Pancreas (tissue), 10 donors: ENCODE data around the gene DIP2C. TPM values are rescaled to one million over a fixed set of nuclear protein-coding genes. Genes with fewer than 3 reads are reported as not detected.

ENCODE experiments used
- ATAC-seq, 4 donors: fragments of 200-7000 bp; cut with Tn5 transposase; one replicate each; pipeline versions ENCODE4 v1.8.0 to v1.9.1; 2020; ENCODE audit warnings: mild to moderate bottlenecking in 4 of 4, moderate library complexity in 4 of 4
- DNase-seq, 6 donors: peaks; one replicate each; pipeline ENCODE4 v3.0.0-alpha.2; 2020
- FAIRE-seq: peaks from 2 replicates; lab custom pipeline; 2012; peaks lifted over from hg19 to GRCh38; lab: Jason Lieb, UNC
- H3K27ac ChIP-seq, 4 donors: fragments of 200-600 bp; sonication (generic); 1 replicate in 3 of 4; 2 replicates in 1 of 4; pipeline versions ENCODE4 v1.5.0 to v1.8.0; 2020
- H3K27me3 ChIP-seq, 4 donors: fragments of 200-600 bp; one replicate each; pipeline ENCODE4 v1.8.0; 2021
- H3K36me3 ChIP-seq, 3 donors: fragments of 200-600 bp; sonication (generic) in 1 of 3; one replicate each; pipeline versions ENCODE4 v1.5.0 to v1.8.0; 2020 to 2021
- H3K4me1 ChIP-seq, 3 donors: fragments of 200-600 bp; one replicate each; pipeline ENCODE4 v1.8.0; 2021
- H3K4me3 ChIP-seq, 4 donors: fragments of 200-600 bp; sonication (generic) in 2 of 4; one replicate each; pipeline versions ENCODE4 v1.5.0 to v1.8.0; 2020 to 2021
- H3K9me3 ChIP-seq, 4 donors: fragments of 200-600 bp; one replicate each; pipeline ENCODE4 v1.8.0; 2021
- WGBS, 2 donors: extraction: QIAGEN DNeasy Blood & Tissue Kit; methylation state at CpG; one replicate each; pipeline ENCODE4 v1.1.7; 2013; 5-methylcytosine and 5-hydroxymethylcytosine counted together
- intact Hi-C, 3 donors: fragments of 100-400 bp; cut with DNase I; formaldehyde crosslinking; loops; one replicate each; pipeline versions ENCODE4 v1.11.1 to v1.14.2; 2022
- polyA plus RNA-seq, 2 donors: library from polyadenylated mRNA; stranded (reverse); fragments of 200-250 nt; gene quantifications; one replicate each; pipeline ENCODE4 v1.2.3, GENCODE V29; 2013
- total RNA-seq, 6 donors: library from RNA; stranded (reverse); fragmentation: NEBNext Ultra II Directional in 4 of 6; extraction: Animal tissue kit (Norgen Biotek cat#: 25700) in 4 of 6; gene quantifications; one replicate each; pipeline versions ENCODE4 v1.2.1 to v1.2.4, GENCODE V29; 2021 to 2023
- TF ChIP-seq, protein P1 (sequence below), 4 donors: fragments of 200-600 bp; sonication (generic) in 3 of 4; IDR thresholded peaks; one replicate each; pipeline versions ENCODE4 v1.5.0 to v1.8.0; 2021; ENCODE audit warnings: antibody characterized with exemption in 4 of 4
- donor health status: healthy with polysubstance abuse.
- donor health status: DM: no; HTN: no; CAD: no; lungs with moderate emphysema.
- donor health status: DM: no; HTN: no; CAD: no.
- donor health status: control.
- donor health status: control.
- donor health status: Bipolar disorder and iron deficiency.
- donor health status: DM: yes; HTN: yes; CAD: no.
- donor health status: DM: no; HTN: no; CAD: no.
- donor health status: DM: no; HTN: no; CAD: no.
- donor health status: DM: yes; HTN: yes; CAD: no.

Gene DIP2C
- total and polyA plus RNA-seq, 8 donors: 4.3 to 11.8 (median 7.3) TPM

DNA sequence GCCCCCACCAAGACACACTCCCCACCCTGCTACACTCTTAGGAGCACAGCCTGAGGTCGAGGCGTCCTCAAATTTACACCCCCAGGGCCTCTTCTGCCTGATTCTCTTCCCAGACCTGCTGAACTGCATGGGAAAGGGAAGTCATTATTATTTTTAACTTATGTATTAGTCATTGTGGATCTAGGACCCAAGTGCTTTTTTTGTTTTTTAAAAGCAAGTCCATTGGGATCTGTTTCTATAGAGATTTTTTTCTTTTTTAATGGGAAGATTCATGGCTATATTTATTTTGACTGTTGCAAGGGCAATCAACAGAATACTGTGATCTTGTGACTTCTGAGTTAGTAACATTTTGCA lies 350.5 kb downstream of the DIP2C start:
- TF ChIP-seq, protein P1, sequence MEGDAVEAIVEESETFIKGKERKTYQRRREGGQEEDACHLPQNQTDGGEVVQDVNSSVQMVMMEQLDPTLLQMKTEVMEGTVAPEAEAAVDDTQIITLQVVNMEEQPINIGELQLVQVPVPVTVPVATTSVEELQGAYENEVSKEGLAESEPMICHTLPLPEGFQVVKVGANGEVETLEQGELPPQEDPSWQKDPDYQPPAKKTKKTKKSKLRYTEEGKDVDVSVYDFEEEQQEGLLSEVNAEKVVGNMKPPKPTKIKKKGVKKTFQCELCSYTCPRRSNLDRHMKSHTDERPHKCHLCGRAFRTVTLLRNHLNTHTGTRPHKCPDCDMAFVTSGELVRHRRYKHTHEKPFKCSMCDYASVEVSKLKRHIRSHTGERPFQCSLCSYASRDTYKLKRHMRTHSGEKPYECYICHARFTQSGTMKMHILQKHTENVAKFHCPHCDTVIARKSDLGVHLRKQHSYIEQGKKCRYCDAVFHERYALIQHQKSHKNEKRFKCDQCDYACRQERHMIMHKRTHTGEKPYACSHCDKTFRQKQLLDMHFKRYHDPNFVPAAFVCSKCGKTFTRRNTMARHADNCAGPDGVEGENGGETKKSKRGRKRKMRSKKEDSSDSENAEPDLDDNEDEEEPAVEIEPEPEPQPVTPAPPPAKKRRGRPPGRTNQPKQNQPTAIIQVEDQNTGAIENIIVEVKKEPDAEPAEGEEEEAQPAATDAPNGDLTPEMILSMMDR (IDR thresholded peaks at IDR 0.05): no peak
- Histone ChIP-seq H3K4me1 (no peaks in the 10 kb centered on the region), H3K27ac (no peak overlapping the region), H3K9me3 (no peaks in the 10 kb centered on the region), H3K27me3 (no peaks in the 10 kb centered on the region), H3K36me3 (peaks cover 0 to 5% (median 5%) of the 10 kb centered on the region in 3 donors), H3K4me3 (no peak overlapping the region)
- peak in 1 of 4 donors; percentile 29 for ATAC-seq
- FAIRE-seq: no peak
- WGBS, 2 donors: 81 to 92% methylated on average over 2 of the region's 2 CpGs
- intact Hi-C loops: no loop called here
- no peak for DNase-seq

DNA sequence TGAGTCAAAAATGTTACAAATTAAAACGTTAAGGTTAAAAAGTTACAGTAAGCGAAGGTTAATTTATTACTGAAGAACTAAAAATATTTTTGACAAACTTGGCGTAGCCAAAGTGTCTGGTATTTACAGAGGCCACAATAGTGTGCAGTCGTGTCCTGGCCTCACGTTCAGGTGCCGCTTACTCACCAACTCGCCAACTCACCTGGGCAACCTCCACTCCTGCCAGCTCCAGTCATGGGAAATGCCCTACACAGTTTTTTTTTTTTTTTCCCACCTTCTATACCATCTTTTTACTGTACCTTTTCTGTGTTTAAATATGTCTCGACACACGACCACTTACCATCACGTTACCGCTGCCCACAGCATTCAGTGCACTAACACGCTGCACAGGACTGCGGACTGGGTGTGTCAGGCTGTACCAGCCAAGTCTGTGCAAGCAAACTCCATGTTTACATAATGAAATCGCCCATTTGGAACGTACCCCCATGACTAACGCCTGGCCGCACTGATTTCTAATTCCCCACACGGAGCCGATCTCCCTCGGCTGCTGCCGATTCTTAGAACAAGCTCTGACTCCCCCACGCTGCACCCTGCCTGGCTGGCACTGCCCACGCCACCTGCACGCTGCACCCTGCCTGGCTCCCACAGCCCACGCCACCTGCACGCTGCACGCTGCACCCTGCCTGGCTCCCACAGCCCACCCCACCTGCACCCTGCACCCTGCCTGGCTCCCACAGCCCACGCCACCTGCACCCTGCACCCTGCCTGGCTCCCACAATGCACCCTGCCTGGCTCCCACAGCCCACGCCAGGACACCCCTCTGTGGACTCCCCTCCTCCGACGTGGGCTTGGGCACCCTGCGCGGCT lies 351.1 kb downstream of the DIP2C start:
- 82 to 84% methylated on average over 33 of the region's 33 CpGs for WGBS, 2 donors
- peaks cover 0 to 5% (median 5%) of the 10 kb centered on the region in 3 donors for H3K36me3 ChIP-seq
- no peaks in the 10 kb centered on the region for H3K9me3 ChIP-seq
- DNase-seq: peak in 1 of 6 donors; percentile 47
- H3K27ac ChIP-seq: no peak overlapping the region
- intact Hi-C loops: no loop called here
- ATAC-seq: peak; percentile 46 to 84 (median 74)
- H3K27me3 ChIP-seq: no peaks in the 10 kb centered on the region
- H3K4me1 ChIP-seq: no peaks in the 10 kb centered on the region
- TF ChIP-seq, protein P1 (IDR thresholded peaks at IDR 0.05): no peak
- no peak overlapping the region for H3K4me3 ChIP-seq
- FAIRE-seq: no peak

DNA sequence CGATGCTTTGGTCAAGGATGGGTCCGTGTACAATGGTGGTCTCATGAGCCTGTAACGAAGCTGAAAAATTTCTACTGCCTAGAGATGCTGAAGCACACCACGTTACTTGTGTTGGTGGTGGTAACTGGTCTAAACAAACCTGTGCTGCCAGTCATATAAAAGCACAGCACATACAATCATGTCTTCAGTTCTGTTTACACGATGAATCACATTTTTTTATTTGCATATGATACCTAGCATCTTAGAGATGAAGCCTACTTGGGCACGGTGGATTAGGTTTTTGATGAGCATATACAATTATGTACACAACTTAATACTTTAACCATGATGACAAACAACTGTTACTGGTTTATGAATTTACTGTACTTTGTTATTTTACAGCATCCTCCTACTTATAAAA lies 353.2 kb downstream of the DIP2C start:
- no peak for DNase-seq
- no peak for FAIRE-seq
- H3K9me3 ChIP-seq: no peaks in the 10 kb centered on the region
- no peak for ATAC-seq
- H3K27ac ChIP-seq: no peak overlapping the region
- TF ChIP-seq, protein P1 (IDR thresholded peaks at IDR 0.05): no peak
- no peak overlapping the region for H3K4me3 ChIP-seq
- intact Hi-C loops: no loop called here
- H3K36me3 ChIP-seq: peaks cover 0 to 5% (median 5%) of the 10 kb centered on the region in 3 donors
- 84 to 88% methylated on average over 6 of the region's 6 CpGs for WGBS, 2 donors
- H3K27me3 ChIP-seq: no peaks in the 10 kb centered on the region
- no peaks in the 10 kb centered on the region for H3K4me1 ChIP-seq

DNA sequence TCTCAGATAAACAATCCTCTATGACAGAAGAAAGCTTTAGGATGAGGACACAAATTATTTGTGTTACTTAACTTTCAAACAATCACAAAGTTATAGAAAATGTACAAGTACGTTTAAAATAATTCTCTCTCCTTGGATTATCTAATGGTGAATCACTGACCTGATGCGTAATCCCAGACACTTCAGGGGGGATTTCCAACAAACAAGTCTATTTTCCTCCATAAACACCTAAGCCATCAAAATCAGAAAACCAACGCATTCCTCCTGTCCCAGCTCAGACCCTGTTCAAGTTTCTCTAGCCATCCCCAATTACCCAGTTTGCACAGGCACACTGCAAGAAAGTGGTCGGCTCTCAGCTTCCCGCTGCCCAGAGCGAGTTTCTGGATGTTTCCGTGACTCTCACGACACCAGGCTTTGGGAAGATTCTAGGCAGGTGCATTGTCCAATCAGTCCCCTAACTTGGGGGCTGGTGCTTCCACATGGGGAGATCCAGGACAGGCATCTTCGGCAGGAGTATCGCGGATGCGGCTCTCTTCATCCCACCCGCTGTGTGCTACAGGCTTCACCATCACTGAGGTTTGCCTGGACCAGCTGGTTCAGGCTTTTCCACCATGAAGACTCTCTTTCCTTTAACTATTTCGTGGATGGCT lies 354.2 kb downstream of the DIP2C start:
- ATAC-seq (no peak), FAIRE-seq (no peak), DNase-seq (peak in 1 of 6 donors; percentile 20)
- TF ChIP-seq, protein P1 (IDR thresholded peaks at IDR 0.05): no peak
- intact Hi-C loops: no loop called here
- Histone ChIP-seq H3K27ac (no peak overlapping the region), H3K36me3 (peaks cover 0 to under 1% (median 0%) of the 10 kb centered on the region in 3 donors), H3K27me3 (no peaks in the 10 kb centered on the region), H3K4me1 (no peaks in the 10 kb centered on the region), H3K4me3 (no peak overlapping the region), H3K9me3 (no peaks in the 10 kb centered on the region)
- WGBS, 2 donors: 86 to 92% methylated on average over 14 of the region's 14 CpGs
